ENCODE measurements around the gene CACYBP. TPM values are rescaled to one million over a fixed set of nuclear protein-coding genes. Genes with fewer than 3 reads are reported as not detected.
A peak's percentile ranks its signal among the peaks of the same experiment; 100 is the strongest.

CACYBP gene
- total and polyA plus RNA-seq, 2 donors from 2014 or later: 49.7 to 97.4 TPM

DNA sequence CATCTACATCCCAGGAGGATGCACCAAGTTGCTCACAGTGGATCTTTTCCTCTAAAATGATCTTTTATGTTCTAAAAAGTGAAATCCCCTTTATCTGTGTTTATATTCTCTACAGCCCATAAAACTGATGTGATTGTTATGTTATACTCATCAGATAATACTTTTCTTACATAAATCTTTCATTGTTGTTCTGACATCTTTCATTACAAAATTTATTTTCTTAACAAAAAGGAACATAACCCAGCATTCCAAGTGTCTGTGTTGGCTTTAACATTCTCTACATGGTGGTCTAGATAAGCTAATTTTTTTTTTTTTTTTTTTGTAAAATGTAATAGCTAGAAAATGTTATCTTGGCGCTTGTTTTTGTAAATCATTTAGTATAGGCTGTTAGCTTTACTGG is 8.3 kb upstream of the CACYBP start:
- DNase-seq (peak in 1 of 5 donors; percentile 56), FAIRE-seq (no peak)
- Histone ChIP-seq H3K27me3 (ENCODE audit: control insufficient read depth, insufficient read depth, low read length) (no peaks in the 10 kb centered on the region), H3K9me3 (ENCODE audit: control insufficient read depth in 2 of 3, insufficient read depth in 1 of 3, low read length in 3 of 3) (no peaks in the 10 kb centered on the region), H3K4me3 (ENCODE audit: low read length in 3 of 3) (no peak overlapping the region), H3K36me3 (ENCODE audit: control insufficient read depth in 2 of 3, insufficient read depth in 3 of 3, low read length in 3 of 3) (no peaks in the 10 kb centered on the region), H3K27ac (ENCODE audit: low read depth in 2 of 2, low read length in 2 of 2) (no peak overlapping the region), H3K9ac (ENCODE audit: low read length in 3 of 3) (no peak overlapping the region), H3K4me1 (ENCODE audit: control insufficient read depth in 2 of 3, insufficient read depth in 2 of 3, low read depth in 1 of 3, low read length in 3 of 3) (no peaks in the 10 kb centered on the region)
- TF ChIP-seq, protein P1, sequence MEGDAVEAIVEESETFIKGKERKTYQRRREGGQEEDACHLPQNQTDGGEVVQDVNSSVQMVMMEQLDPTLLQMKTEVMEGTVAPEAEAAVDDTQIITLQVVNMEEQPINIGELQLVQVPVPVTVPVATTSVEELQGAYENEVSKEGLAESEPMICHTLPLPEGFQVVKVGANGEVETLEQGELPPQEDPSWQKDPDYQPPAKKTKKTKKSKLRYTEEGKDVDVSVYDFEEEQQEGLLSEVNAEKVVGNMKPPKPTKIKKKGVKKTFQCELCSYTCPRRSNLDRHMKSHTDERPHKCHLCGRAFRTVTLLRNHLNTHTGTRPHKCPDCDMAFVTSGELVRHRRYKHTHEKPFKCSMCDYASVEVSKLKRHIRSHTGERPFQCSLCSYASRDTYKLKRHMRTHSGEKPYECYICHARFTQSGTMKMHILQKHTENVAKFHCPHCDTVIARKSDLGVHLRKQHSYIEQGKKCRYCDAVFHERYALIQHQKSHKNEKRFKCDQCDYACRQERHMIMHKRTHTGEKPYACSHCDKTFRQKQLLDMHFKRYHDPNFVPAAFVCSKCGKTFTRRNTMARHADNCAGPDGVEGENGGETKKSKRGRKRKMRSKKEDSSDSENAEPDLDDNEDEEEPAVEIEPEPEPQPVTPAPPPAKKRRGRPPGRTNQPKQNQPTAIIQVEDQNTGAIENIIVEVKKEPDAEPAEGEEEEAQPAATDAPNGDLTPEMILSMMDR (IDR thresholded peaks at IDR 0.05; ENCODE audit: borderline replicate concordance, extremely low read depth, insufficient read depth): no peak
- intact Hi-C loops (cut with DNase I): no loop called here

DNA sequence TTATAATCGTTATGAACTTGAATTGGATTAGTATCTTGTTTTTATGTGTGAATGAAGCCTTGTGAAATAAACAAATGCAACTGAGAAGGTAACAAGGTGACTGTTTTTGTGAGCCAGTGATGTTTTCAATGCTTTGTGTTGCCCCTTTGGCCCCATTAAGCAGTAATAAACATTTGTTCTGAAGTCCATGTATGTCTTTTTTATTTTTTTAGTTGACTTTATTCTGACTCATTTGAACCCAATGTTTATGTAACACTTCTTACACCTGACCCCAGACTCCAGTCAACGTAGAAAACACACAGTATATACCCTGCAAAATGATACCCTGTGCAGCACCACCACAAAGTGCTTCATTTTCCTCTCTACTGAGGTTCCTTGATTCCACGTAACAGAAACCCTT is 4.6 kb upstream of the CACYBP start:
- Histone ChIP-seq H3K4me3 (ENCODE audit: low read length in 3 of 3) (no peak overlapping the region), H3K9me3 (ENCODE audit: control insufficient read depth in 2 of 3, insufficient read depth in 1 of 3, low read length in 3 of 3) (no peaks in the 10 kb centered on the region), H3K4me1 (ENCODE audit: control insufficient read depth in 2 of 3, insufficient read depth in 2 of 3, low read depth in 1 of 3, low read length in 3 of 3) (no peaks in the 10 kb centered on the region), H3K27ac (ENCODE audit: low read depth in 2 of 2, low read length in 2 of 2) (no peak overlapping the region), H3K36me3 (ENCODE audit: control insufficient read depth in 2 of 3, insufficient read depth in 3 of 3, low read length in 3 of 3) (no peaks in the 10 kb centered on the region), H3K9ac (ENCODE audit: low read length in 3 of 3) (no peak overlapping the region), H3K27me3 (ENCODE audit: control insufficient read depth, insufficient read depth, low read length) (no peaks in the 10 kb centered on the region)
- no peak for DNase-seq
- intact Hi-C loops (cut with DNase I): no loop called here
- no peak for FAIRE-seq
- TF ChIP-seq, protein P1 (IDR thresholded peaks at IDR 0.05; ENCODE audit: borderline replicate concordance, extremely low read depth, insufficient read depth): no peak

- no peaks in the 10 kb centered on the region for H3K36me3 ChIP-seq (ENCODE audit: control insufficient read depth in 2 of 3, insufficient read depth in 3 of 3, low read length in 3 of 3)
- FAIRE-seq (no peak), DNase-seq (no peak)
Measured at GRCh38 chr1:174995916-174996315, 3.8 kb upstream of the CACYBP start.

More at GRCh38 chr1:174995916-174996315, 3.8 kb upstream of the CACYBP start:
- Histone ChIP-seq H3K9ac (ENCODE audit: low read length in 3 of 3) (no peak overlapping the region), H3K9me3 (ENCODE audit: control insufficient read depth in 2 of 3, insufficient read depth in 1 of 3, low read length in 3 of 3) (no peaks in the 10 kb centered on the region), H3K27ac (ENCODE audit: low read depth in 2 of 2, low read length in 2 of 2) (no peak overlapping the region), H3K4me3 (ENCODE audit: low read length in 3 of 3) (no peak overlapping the region), H3K27me3 (ENCODE audit: control insufficient read depth, insufficient read depth, low read length) (no peaks in the 10 kb centered on the region), H3K4me1 (ENCODE audit: control insufficient read depth in 2 of 3, insufficient read depth in 2 of 3, low read depth in 1 of 3, low read length in 3 of 3) (peaks cover 0 to 3% (median 0%) of the 10 kb centered on the region in 3 donors)
- TF ChIP-seq, protein P1 (IDR thresholded peaks at IDR 0.05; ENCODE audit: borderline replicate concordance, extremely low read depth, insufficient read depth): no peak
- intact Hi-C loops (cut with DNase I): no loop called here
